Heart left ventricle (tissue), 13 donors: Measurements from ENCODE around the gene LRRC37A3.

Source experiments
- POLR2A ChIP-seq, 2 donors: fragments of 450-650 bp; IDR thresholded peaks; one replicate each; pipeline ENCODE4 v1.6.1; 2017; ENCODE audit warnings: antibody characterized with exemption in 2 of 2, mild to moderate bottlenecking in 2 of 2, moderate library complexity in 2 of 2
- TF ChIP-seq, protein P1 (sequence below), 12 donors: fragments of 200-600 bp; sonication (generic) in 4 of 12; IDR thresholded peaks; one replicate each; pipeline versions ENCODE4 v1.5.0 to v1.8.0; 2018 to 2022; ENCODE audit warnings: antibody characterized with exemption in 12 of 12, mild to moderate bottlenecking in 5 of 12
- donor health status: ischemic (EF 13 %, LVEDD 7.1; RV severe dilation, severe dysfunction).
- donor health status: DM: no; HTN: yes; CAD: no.
- donor health status: DM: no; HTN: no; CAD: no.
- donor health status: ischemic (EF 25% LVEDD 6.9; RV normal size, moderate dysfunction).
- donor health status: ischemic (EF 25% LVEDD 5.7; RV mildly dilated, moderate dysfunction).
- donor health status: ischemic (EF 35%, LVEDD 5.7; RV mildly dilated, moderate dysfunction).
- donor health status: nonischemic (EF 11% LVEDD 7.7; RV severe dilation, severe dysfunction).
- donor health status: DM: yes; HTN: yes; CAD: no.
- donor health status: PGD.
- donor health status: ischemic (EF 29% LVEDD 5.4; RV normal size, mild dysfunction).
- donor health status: nonischemic (EF 23%, LVEDD 6.1; RV moderate dilation, normal function).

DNA sequence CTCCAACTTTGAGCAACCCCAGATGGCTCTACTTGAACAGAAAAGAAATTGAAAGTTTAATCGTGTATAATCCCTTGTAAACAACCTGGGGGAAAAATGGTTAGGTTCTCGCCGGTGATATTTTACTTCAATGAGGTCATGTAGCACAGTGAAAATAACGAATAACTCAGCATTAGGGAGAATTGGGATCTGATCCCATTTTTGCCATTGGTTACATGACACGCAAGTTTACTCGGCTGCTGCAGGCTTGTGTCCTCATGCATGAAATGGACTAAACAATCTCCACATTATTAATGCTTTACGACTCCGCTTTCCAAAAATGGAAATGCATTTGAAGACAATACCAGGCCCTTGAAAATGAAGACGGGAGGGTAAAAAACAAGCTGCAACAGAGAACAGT is 45.5 kb upstream of the LRRC37A3 start:
- TF ChIP-seq, protein P1, sequence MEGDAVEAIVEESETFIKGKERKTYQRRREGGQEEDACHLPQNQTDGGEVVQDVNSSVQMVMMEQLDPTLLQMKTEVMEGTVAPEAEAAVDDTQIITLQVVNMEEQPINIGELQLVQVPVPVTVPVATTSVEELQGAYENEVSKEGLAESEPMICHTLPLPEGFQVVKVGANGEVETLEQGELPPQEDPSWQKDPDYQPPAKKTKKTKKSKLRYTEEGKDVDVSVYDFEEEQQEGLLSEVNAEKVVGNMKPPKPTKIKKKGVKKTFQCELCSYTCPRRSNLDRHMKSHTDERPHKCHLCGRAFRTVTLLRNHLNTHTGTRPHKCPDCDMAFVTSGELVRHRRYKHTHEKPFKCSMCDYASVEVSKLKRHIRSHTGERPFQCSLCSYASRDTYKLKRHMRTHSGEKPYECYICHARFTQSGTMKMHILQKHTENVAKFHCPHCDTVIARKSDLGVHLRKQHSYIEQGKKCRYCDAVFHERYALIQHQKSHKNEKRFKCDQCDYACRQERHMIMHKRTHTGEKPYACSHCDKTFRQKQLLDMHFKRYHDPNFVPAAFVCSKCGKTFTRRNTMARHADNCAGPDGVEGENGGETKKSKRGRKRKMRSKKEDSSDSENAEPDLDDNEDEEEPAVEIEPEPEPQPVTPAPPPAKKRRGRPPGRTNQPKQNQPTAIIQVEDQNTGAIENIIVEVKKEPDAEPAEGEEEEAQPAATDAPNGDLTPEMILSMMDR (IDR thresholded peaks at IDR 0.05), result no peak
- TF ChIP-seq POLR2A (IDR thresholded peaks at IDR 0.05), result no peak
